K562 (cell line): ENCODE measurements around the gene MAP3K19.

Source experiments
- POLR2A ChIP-seq: fragments of 450-650 bp; conservative IDR thresholded peaks from 2 replicates; pipeline ENCODE4 v1.6.1; 2016
- SIX5 ChIP-seq, 2 experiments: IDR thresholded peaks; 2 replicates each; pipeline ENCODE4 v1.6.1; 2011; ENCODE audit warnings: low read length in 2 of 2, borderline replicate concordance in 1 of 2, low read depth in 1 of 2, mild to moderate bottlenecking in 1 of 2, moderate library complexity in 1 of 2; ENCODE audit not compliant: insufficient read depth in 1 of 2
- TF ChIP-seq, protein P1 (sequence below): fragments of 450-650 bp; IDR thresholded peaks from 2 replicates; pipeline ENCODE4 v1.6.1; 2018; ENCODE audit not compliant: partially characterized antibody

DNA sequence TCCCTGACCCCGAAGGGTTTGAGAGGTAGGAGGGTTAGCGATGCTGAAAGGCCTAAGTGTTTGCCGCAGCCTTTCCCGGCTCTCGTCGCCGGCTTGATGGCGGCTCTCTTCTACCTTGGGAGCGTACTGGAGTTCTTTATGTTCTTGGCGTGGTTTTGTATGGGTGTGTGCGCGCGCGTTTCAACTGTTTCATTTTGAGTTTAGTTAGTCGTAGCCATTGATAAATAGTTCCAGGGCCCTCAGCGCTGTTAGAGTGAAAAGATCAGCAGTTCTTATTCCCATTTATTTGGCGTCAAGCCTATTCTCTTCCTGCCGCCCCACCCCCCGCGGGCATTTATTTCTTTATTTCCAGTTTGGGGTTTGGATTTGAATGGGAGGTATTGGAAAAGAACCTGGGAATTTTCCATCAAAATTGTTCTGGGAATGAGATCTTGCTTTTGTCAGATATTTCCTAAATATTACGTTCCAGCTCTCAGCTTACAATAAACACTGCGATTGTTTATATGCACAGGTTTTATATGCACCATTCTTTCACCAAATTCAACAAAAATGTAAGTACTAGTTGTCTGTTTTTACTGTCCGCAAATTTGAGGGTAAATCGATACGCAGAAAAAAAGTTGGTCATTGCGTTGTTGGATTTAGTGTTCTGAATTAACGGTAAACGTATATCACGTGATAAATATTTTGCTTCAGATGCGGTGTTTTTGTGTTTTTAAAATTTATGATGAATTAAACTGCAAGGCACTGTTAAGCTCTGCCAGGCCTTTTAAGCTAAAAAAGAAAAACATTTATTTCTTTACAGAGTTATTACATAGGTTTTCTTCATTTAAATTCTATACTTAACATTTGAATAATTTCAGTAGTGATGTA lies 127.7 kb downstream of the MAP3K19 start:
- no peak for TF ChIP-seq SIX5 (IDR thresholded peaks at IDR 0.05; ENCODE audit: borderline replicate concordance in 1 of 2, insufficient read depth in 1 of 2, low read depth in 1 of 2, low read length in 2 of 2)
- TF ChIP-seq POLR2A: no peak
- TF ChIP-seq, protein P1, sequence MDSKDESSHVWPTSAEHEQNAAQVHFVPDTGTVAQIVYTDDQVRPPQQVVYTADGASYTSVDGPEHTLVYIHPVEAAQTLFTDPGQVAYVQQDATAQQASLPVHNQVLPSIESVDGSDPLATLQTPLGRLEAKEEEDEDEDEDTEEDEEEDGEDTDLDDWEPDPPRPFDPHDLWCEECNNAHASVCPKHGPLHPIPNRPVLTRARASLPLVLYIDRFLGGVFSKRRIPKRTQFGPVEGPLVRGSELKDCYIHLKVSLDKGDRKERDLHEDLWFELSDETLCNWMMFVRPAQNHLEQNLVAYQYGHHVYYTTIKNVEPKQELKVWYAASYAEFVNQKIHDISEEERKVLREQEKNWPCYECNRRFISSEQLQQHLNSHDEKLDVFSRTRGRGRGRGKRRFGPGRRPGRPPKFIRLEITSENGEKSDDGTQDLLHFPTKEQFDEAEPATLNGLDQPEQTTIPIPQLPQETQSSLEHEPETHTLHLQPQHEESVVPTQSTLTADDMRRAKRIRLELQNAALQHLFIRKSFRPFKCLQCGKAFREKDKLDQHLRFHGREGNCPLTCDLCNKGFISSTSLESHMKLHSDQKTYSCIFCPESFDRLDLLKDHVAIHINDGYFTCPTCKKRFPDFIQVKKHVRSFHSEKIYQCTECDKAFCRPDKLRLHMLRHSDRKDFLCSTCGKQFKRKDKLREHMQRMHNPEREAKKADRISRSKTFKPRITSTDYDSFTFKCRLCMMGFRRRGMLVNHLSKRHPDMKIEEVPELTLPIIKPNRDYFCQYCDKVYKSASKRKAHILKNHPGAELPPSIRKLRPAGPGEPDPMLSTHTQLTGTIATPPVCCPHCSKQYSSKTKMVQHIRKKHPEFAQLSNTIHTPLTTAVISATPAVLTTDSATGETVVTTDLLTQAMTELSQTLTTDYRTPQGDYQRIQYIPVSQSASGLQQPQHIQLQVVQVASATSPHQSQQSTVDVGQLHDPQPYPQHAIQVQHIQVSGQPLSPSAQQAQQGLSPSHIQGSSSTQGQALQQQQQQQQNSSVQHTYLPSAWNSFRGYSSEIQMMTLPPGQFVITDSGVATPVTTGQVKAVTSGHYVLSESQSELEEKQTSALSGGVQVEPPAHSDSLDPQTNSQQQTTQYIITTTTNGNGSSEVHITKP: no peak
